Renal cortex interstitium (tissue), 11 donors: ENCODE data around the gene KIF16B. TPM values are rescaled to one million over a fixed set of nuclear protein-coding genes. Genes with fewer than 3 reads are reported as not detected.
"Not testable (repeated sequence)": the region's sequence is repeated elsewhere in the genome, so short reads cannot be mapped to it uniquely, and the experiment has no call there.

Experiments used
- DNase-seq, 11 donors: peaks; one replicate each; pipeline ENCODE4 v3.0.0-alpha.2; 2013; ENCODE audit warnings: low read depth in 9 of 11, low spot score in 4 of 11; ENCODE audit errors: extremely low read depth in 1 of 11
- polyA plus RNA-seq, 3 donors: library from polyadenylated mRNA; unstranded; fragments of 120-200 nt; gene quantifications; one replicate each; pipeline ENCODE4 v1.2.1, GENCODE V29; 2013; ENCODE audit not compliant: insufficient read length in 3 of 3

Gene KIF16B
- polyA plus RNA-seq, 3 donors, result 21.7 to 24.2 (median 22.8) TPM

DNA sequence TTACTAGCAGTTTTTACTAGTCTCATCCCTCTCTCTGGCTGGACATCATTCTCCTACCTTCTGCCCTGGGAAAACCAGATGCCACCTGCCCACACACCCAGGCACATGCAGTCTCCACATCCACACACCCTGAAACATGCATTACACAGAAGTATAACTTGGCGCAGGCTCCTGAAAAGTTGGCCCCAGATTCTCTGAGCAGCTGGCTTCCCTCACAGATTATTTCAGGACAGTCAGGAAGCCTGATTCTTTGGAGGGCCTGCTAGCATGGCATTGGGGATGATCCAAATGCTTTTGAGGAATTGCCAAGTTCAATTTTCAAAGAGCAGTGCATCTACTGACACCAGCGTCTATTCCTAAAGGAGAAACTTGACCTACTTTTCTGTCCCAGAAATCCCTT, 27.8 kb upstream of the KIF16B start:
- DNase-seq, result no peak

DNA sequence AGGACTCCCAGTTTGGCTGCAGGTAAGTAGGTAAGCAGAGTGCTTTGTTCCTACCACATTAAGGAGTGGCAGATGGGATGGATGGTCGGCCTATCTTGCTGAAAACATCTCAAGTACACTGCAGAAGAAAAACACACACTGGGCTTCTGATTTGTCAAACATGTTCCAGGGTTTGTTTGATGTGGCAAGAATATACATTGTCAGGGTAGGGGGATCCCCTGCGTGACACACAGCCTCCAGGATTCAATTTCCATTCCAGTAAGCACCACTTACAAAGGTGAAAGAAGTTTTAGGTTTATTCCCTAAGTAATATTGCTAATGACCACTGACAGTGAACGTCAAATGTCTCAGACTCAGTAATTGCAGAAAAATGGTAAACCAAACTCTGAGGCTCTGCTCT, 26.0 kb upstream of the KIF16B start:
- DNase-seq, result no peak

DNA sequence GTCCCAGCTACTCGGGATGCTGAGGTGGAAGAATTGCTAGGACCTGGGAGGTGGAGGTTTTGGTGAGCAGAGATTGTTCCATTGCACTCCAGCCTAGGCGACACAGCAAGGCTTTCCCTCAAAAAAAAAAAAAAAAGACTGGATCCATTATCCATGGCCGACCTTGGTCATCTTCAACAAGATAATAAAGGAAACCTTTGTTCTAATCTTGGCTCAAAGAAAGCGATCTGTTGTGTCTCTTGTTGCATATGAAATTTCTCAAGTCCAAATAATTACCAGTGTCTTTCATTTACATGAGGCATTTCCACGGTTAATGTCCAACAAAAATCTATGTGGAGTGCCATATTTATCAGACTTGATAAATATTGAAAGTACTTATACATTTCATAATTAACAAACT, 23.7 kb upstream of the KIF16B start:
- DNase-seq, result no peak

DNA sequence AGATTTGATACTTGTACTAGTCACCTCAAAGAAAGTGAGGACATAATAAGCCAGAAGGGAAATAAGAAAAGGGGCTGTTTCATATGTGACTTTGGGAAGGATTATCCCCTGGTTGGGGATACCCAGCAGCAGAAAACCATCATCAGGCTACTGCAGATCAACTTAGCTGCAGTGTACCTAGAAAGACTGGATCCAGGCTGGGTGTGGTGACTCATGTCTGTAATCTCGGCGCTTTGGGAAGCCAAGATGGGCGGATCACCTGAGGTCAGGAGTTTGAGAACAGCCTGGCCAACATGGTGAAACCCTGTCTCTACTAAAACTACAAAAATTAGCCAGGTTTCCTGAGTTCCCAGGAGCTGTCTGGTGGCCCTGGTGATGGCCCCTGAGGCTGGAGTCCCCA, 23.2 kb upstream of the KIF16B start:
- not testable (repeated sequence) for DNase-seq

DNA sequence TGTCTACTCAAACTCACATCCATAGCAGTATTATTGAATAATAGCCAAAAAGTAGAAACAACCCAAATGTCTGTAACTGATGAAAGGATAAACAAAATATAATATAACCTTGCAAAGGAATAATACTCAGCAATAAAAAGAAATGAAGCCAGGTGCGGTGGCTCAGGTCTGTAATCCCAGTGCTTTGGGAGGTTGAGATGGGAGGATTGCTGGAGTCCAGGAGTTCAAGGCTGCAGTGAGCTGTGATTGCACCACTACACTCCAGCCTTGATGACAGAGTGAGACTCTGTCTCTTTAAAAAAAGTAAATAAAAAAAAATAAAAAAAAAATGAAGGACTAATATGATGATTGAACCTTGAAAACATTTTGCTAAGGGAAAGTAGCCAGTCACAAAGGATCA, 22.1 kb upstream of the KIF16B start:
- no peak for DNase-seq

DNA sequence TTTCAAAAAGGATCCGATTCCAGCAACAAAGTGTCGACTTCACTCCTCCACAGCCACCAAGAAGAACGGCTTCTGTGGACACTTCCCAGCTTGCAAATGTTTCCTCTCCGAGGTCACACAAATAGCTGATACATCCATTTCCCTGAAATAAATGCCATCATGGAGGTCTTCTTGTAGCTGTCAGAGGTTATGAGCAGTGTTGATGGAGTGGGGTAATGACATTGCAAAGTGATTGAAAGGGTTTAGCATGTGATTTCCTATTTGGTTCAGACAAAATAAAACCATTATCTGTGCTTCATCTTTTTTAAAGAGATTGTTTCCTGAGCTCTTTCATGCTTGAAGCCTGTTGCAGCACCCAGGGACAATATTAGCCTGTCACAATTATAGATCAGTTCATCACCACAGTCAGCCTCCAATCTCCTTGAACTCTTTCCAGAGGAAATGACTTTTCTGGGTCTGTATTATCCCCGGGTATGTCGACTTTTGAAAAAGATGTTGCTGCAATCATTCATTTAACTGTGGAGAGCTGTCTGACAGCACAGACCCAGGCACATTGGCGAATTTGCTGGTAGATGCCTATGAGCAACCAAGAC, 16.9 kb upstream of the KIF16B start:
- DNase-seq, result no peak

DNA sequence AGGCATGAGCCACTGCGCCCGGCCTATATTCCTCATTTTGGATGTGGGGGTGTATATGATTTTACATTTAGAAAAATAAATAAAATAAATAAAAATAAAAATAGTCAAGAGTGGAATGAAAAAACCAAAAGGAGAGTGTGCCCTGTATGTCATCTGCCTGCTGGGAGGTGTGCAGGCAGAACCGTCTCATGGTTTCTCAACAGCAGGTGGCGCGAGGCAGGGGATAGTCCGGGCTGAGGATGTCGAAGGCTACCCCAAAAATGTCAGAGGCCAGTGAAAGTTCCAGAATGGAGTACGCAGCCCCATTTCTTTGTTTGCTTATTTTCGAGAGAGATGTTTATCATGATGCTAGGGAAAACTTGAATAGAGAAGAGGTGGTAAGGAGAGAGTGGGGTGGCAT, 16.4 kb upstream of the KIF16B start:
- DNase-seq, result no peak

DNA sequence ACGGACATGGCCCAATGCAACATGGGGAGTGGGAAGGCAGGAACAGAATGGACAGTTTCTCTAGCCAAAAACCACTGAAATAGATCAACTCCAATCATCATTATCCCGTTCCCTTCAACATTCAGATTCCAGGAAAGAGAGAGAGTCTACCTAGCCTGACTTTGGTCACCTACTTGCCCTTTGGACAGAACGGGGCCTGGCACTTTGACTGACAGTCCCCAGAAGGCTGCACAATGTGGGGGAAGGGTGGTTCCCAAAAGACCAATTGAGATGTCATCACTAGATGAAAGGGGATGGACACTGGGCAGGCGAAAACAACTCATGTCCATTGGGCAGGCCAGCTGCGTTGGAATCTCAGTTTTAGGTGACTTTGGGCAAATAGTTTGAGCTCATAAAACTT, 15.0 kb upstream of the KIF16B start:
- no peak for DNase-seq

DNA sequence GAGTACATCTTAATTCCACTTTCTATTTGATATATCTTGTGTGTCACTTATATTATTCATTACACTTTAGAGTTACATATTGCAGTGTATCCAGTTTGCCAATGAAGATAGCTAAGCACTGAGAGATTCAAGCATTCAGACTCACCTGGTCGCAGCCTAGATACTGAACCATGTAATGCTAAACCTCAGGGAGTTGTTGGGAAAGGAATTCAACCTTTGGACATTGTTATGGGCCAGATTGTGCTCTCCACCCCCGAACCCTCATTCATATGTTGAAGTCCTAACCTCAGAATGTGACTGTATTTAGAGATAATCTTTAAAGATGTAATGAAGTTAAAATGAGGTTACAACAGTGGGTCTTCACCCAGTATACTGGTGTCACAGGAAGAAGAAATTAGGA, 13.8 kb upstream of the KIF16B start:
- no peak for DNase-seq

DNA sequence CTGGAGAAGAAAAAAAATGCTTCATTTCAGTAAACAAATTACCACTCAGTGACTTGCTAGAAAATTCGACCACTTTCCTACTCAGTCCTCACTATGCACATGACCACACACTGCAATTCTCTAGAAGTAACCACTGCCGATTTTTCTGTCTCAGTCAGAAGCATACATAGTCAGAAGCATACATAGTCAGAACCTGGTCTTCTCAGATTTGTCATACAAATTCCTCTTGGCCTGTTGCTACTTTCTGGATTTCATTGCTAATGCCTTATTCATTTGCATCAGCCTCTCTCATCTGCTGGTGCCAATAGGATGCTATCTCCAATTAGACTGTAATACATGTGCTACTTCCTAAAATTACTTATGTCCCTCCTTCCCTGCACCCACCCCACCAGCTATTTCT, 10.2 kb upstream of the KIF16B start:
- DNase-seq, result no peak

DNA sequence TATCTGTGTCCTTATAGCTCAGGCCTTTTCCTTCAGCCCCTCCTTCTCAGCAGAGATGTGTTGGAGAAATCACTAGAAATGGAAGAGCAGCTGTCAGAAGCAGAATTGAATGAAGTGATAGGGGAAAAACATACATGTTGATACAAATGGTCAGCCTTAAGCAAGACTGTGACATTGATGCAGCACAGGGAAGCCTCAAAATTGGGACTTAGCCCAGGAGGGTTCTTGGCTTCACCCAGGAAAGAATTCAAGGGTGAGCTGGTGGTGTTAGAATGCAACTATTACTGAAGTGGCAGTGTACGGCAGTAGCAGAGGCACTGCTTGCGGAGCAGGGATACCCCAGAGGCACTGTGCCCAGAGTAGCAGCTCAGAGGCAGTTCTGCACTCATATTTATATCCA, 8.0 kb upstream of the KIF16B start:
- no peak for DNase-seq

DNA sequence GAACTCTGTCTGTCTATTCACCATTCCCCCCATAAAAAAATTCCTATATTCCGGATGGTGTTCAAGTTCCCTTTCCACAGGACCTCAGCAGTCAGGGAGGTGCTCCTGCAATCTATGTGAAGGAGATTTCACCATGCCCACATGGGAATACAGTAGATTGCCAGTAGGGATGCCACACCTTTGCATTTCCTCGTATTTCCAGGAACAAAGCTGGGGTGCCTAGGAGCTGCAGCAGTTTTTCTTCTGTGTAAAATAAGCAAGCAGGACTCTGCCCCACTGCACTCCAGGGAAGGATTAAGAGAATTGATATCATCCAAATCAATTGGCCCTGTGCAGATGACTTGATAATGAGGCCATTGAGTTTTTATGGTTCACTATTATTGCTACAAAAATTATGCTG, 7.4 kb upstream of the KIF16B start:
- no peak for DNase-seq

DNA sequence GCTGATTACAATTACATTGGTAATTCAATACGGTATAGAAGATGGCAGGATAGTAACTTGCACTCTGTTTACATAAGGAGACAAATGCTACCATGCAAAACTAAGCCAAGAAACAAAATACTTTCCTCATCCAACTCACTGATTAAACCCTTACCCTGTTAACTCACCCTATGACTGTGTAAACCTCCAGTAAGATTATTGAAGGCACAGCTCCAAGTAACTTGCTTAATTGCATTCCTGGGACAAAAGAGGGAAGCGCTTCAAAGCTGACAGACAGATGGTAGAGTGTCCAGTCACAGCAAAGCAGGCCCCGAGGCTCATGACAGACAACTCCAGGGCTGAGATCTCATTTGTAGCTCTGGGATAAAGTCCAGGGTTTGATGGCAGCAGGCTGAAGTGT, 6.9 kb upstream of the KIF16B start:
- DNase-seq, result peak in 1 of 11 donors; percentile 48

DNA sequence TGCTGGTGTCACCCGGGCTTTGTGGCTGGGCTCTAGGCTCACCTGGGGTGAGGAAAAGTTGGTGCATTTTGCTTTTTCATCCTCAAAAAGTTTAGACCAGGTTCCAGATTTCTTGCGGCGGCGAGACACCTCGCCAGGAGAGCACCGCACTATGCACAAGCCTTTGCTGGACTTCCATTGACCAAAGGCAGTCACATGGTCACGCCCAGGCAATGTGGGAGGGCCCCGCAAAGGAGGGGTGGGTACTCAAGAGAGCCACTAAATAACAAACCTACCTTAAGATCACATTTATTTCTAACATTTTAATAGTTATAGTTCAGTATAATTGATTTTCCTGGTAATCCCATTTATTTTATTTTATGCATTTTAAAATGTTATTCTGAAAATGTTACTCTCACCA, 3.0 kb upstream of the KIF16B start:
- DNase-seq, result no peak

DNA sequence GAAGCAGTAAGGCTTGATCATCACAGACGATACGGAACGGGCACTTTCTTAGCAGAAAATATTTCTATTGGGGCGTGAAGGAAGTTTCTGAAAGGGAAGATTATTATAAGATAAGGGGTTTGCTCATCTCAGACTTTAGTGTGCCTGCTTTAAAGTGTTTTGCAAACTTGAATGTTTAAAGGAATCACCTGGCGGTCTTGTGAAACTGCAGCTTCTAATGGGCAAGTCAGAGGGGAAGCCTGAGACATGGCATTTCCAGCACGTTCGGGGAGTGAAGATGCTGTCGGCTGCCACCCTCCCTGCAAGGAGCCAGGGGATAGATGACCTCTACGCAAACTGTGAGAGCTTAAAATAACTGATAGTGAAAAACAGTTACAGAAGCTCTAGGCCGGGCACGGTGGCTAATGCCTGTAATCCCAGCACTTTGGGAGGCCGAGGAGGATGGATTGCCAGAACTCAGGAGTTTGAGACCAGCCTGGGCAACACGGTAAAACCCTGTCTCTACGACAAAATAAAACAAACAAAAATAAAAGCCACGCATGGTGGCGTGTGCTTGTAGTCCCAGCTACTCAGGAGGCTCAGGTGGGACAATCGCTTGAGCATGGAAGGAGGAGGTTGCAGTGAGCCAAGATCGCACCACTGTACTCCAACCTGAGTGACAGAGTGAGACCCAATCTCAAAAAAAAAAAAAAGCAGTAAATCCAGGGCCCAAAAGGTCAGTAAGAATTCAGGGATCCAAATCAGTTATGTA, 2.3 kb upstream of the KIF16B start:
- no peak for DNase-seq

DNA sequence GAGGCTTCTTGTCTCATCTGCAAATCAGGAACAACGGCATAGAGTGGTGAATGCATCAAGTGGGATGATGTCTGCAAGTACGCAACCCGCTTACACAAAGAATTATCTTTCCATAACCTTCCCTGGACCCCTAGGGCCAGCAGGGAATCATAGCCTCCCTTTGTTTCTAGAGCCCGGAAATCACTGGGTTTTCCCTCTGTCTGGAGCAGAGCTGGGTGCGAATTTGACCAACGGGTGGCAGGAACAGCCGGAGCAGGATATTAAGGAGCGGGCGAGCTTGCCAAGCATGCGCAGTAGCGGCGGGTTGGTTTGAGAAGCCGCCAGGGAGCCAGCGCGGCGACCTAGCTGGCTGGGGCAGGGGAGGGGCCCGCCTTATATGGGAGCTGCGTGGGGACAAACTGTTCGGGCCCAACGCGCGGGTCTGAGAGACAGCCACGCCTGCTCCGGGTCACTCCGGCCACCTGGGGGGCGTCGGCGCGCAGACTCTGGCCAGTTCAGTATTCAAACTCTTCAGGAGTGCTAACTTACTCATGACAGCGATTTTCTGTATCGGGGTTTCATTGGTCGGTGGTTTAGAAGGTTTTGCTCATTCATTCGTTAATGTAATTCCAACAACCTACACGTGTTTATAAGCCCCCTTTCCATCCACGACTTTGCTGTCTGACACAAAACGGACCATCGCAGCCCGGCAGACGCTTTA, 1.6 kb upstream of the KIF16B start:
- peak in 3 of 11 donors; percentile 64 to 71 (median 68) for DNase-seq

DNA sequence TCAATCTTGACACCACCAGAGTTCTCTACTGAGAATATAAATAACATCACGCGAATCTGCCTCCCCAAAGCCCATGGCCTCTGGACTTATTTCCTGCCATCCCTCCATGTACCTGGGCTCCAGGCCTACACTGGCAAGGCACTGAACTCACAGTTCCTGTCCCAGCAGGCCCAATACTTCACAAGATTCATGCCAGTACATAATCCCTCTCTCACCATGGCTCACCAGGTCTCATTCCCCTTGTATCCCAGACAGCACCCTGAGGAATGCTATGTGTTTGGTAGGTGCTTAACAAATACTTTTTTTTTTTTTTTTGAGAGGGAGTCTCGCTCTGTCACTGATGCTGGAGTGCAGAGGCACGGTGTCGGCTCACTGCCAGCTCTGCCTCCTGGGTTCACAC, 1.9 kb downstream of the KIF16B start:
- DNase-seq, result no peak

DNA sequence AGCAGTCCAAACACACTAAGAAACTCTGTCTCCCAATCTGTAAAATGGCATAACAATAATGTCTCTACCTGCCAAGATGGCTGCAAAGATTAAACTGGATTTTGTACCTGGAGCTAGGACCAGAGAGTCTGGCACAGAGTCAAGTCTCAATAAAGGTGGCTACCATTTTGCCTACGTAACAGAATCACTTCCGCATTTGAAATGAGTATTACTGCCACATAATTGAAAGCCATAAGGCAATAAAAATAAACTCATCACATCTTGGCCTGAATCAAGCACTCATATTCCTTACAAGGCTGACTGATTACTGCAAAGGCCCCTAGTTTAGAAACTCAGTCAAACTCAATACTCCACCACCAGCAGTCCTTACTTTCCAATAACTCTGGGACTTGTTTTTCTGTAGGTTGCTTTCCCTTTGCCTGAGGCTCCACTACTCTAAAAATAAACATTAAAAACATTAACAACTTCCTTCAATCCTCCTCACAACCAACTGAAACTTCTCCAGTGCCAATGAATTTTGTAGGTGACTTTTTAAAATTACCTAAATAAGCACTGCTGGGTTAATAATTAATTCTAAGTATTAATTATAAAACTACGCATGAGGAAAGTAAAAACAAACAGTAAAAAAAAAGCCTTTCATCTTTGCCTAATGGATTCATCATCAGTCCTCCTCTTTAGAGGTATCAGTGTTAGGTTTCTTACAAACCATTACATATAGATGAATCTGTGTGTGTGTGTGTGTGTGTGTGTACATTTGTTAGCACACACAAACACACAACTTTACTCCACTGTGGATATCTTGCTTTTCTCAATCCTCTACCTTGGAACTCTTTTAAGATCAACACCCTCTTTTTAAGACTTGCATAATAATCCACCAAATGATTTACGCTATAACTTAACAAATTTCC, 3.7 kb downstream of the KIF16B start:
- no peak for DNase-seq

DNA sequence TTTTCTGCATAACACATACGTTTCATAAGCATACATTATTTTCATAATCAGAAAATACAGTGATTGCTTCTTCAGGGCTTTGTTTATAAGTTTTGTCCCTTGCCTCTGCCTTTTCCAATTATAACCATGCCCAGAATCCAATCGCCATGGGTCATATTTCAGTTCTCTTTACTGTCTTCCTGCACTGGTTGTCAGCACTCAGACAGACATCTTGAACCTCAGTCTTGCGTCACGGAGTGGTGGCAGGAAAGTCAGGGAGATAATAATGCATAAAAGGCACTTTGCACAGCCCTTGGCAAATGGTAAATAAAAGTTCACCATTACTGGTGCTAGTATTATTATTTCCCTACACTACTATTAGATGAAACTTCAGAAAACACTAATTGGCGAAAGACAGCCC, 7.2 kb downstream of the KIF16B start:
- DNase-seq, result no peak

DNA sequence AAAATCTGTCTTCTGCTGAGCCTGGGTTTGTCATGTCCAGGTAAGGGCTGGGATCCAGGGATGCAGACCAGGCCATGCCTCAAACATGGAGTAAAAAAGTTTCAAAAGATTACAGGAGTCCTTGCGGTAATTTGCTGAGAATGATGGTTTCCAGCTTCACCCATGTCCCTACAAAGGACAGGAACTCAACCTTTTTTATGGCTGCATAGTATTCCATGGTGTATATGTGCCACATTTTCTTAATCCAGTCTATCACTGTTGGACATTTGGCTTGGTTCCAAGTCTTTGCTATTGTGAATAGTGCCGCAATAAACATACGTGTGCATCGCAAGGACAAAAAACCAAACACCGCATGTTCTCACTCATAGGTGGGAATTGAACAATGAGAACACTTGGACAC, 9.2 kb downstream of the KIF16B start:
- not testable (repeated sequence) for DNase-seq
